Transverse colon (tissue), 4 donors: ENCODE data around the gene HOXD1.

Experiments
- CTCF ChIP-seq, 5 experiments: fragments of 200-600 bp in 3 of 5; fragments of 450-650 bp in 2 of 5; sonication (generic) in 3 of 5; IDR thresholded peaks; 1 replicate in 2 of 5; 2 replicates in 3 of 5; pipeline ENCODE4 v1.5.1; 2016 to 2017; ENCODE audit warnings: antibody characterized with exemption in 5 of 5, inconsistent platforms in 3 of 5, mild to moderate bottlenecking in 2 of 5, moderate library complexity in 1 of 5
- POLR2A ChIP-seq: fragments of 450-650 bp; IDR thresholded peaks from one replicate; pipeline ENCODE4 v1.6.1; 2016; ENCODE audit warnings: antibody characterized with exemption, mild to moderate bottlenecking, moderate library complexity
- POLR2AphosphoS5 ChIP-seq, 3 donors: sonication (generic); formaldehyde crosslinking; IDR thresholded peaks; one replicate each; pipeline ENCODE4 v1.6.1; 2016; ENCODE audit warnings: antibody characterized with exemption in 3 of 3

- TF ChIP-seq CTCF (IDR thresholded peaks at IDR 0.05) (no peak), POLR2A (no peak), POLR2AphosphoS5 (IDR thresholded peaks at IDR 0.05) (no peak)
Observed at GRCh38 chr2:176211110-176211509, 22.6 kb downstream of the HOXD1 start.
